HFF-Myc (cell line): ENCODE results near the gene GSDMA.

Experiments used
- DNase-seq: peaks from one replicate; pipeline ENCODE4 v3.0.0-alpha.2; 2011; ENCODE audit warnings: low read depth; ENCODE audit errors: extremely low read depth
- H3K4me3 ChIP-seq: replicated peaks from 2 replicates; pipeline ENCODE4 v1.5.1; 2011; ENCODE audit warnings: low read depth, mild to moderate bottlenecking, control low read depth, low read length
- CTCF ChIP-seq: IDR thresholded peaks from 2 replicates; pipeline ENCODE4 v1.5.1; 2012; ENCODE audit warnings: mild to moderate bottlenecking, low read depth, low read length, control low read depth; ENCODE audit errors: missing control alignments

GSDMA gene

GRCh38 chr17:40022497-40022896 is 59.7 kb downstream of the GSDMA start:
- DNase-seq = no peak

DNA sequence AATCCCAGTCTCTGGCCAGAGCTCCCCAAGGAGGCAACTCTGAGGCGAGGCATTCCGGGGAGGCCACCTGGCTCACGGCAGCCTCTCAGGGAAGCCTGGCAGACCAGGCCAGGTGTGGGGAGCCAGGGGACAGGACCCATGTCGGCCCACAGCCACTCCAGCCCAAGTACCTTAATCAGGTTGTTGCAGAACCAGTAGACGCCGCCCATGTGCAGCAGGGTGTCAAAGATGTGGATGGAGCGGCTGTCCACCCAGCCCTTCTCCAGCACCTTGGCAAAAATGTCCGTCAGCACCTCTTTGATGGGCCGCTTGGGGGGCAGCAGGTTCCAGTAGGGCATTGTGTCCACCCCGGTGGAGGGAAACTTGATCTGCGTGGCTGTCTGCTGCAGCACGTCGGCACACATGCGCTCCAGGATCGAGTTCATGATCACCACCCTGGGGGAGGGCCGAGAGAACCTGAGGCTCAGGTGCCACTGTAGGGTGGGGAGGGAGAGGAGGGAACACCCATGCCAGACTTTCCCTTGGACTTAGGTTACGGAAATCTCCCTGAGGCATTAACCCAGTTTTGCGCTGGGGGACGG is 60.2 kb downstream of the GSDMA start:
- TF ChIP-seq CTCF = no peak
- DNase-seq = no peak
- no peak overlapping the region for H3K4me3 ChIP-seq

More at GRCh38 chr17:40022497-40022896, 59.7 kb downstream of the GSDMA start:
- H3K4me3 ChIP-seq = no peak overlapping the region
- TF ChIP-seq CTCF = no peak

DNA sequence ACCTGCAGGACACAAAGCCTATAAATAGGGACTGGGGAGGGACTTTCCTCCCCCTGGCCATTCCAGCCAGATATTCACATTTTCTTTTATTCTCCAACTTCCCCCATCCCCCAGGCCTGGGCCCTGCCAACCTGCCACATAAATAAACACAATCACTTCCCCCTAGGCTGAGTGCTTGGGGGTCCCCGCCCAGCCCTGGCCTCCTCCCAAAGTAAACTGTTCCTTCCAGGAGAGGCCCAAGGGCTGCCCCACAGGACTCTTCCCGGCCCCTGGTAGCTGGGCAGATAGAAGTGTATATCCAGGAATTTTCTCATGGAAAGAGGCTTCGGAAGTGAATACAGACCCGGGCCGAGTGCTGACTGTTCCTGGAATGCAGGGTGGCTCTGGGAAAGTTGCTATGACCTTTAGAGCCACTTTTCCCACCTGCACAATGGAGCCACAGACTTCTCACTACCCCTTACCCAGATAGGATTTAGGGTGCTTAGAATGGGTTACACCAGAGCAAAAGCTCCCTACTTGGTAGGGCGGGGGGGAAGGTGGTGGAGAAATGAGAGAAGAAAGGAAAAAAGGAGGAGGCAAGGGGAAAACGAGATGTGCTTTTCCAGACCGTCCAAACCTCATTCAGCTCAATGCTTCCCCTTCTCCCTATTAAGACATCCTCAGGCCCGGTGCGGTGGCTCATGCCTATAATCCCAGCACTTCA is 60.9 kb downstream of the GSDMA start:
- TF ChIP-seq CTCF = no peak
- H3K4me3 ChIP-seq = no peak overlapping the region
- DNase-seq = no peak

- no peak for DNase-seq
- H3K4me3 ChIP-seq = no peak overlapping the region
- no peak for TF ChIP-seq CTCF
These were observed 62.1 kb downstream of the GSDMA start for GRCh38 chr17:40024901-40025300.

DNA sequence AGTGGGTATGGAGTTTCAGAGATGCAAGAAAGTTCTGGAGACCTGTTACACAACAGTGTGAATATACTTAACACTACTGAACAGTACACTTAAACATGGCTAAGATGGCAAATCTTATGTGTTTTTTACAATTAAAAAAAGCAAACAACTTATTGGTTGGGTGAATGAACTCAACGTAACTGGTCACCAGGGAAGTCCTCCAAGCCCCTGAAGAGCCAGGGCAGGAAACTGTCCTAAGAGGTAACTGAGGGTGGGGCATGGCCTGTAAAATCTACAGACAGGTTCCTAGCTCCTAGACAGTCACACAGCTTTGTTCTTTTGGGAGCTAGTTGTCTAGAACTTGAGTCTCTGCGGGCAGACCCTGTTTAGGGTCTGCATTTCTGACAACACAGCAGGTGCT is 62.8 kb downstream of the GSDMA start:
- no peak for DNase-seq
- no peak overlapping the region for H3K4me3 ChIP-seq
- TF ChIP-seq CTCF = no peak

DNA sequence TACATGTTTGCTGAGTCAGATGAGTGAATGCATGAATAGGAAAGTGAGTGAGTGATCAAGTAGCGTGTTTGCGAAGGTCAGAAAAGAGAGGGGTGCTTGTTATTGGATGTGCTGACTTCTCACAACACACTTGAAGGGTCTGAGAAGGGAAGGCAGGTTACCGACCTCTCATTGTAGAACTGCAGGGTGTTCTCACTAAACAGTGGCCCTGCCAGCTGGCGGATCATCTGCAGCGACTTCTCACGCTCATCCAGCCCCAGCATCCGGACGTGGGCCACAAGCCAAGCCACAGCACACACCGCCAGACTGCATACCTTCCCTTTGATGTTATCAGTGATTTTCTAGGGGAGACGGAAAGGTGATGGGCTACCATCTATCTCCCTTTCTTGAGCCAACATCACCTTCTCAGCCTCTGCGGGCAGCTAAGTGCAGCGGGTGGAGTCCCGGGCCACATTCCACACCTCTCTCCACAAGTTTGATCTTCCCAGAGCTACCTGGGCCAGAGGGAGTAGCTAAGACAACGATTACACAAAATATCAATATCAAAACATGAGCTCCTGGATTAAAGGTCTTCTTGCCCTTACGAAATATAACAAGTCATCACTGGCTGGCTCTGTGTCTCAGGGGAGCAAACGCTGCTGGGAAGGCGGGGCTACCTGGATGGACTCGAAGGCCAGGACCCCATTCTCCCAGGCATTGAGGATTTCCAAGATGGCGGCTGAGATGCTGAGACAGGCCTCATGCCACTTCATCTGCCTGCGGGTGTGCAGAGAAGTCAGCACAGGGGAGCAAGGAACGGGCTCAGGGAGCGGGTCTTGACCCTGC is 63.4 kb downstream of the GSDMA start:
- TF ChIP-seq CTCF = no peak
- no peak for DNase-seq
- H3K4me3 ChIP-seq = no peak overlapping the region
